ENCODE results near the gene MCEE. TPM values are rescaled to one million over a fixed set of nuclear protein-coding genes. Genes with fewer than 3 reads are reported as not detected.
"Not testable (repeated sequence)": the region's sequence is repeated elsewhere in the genome, so short reads cannot be mapped to it uniquely, and the experiment has no call there.

MCEE gene
- total and polyA plus RNA-seq, 2 of the 4 experiments (the other 2 are of a cell fraction), result 11.1 to 15.0 TPM

GRCh38 chr2:71108091-71108490 is 21.9 kb downstream of the MCEE start:
- Histone ChIP-seq H3K4me3 (ENCODE audit: insufficient read depth, low read depth, low read length) (no peak overlapping the region), H3K79me1 (ENCODE audit: low read depth in 1 of 2, low read length in 2 of 2) (peaks cover 0 to 3% of the 10 kb centered on the region in 2 experiments; a peak in 2 of 4 replicates), H4K8ac (ENCODE audit: low read depth in 2 of 2, low read length in 2 of 2) (no peak overlapping the region), H2AK5ac (ENCODE audit: low read depth, low read length) (no peak overlapping the region), H3K9ac (ENCODE audit: low read depth, low read length) (no peak overlapping the region), H3K9me1 (ENCODE audit: insufficient read depth, low read length) (no peaks in the 10 kb centered on the region), H2BK120ac (ENCODE audit: low read depth, low read length) (no peak overlapping the region), H3K23ac (ENCODE audit: low read depth, low read length) (no peak overlapping the region), H3K36me3 (ENCODE audit: control insufficient read depth, insufficient read depth, low read length) (peaks cover 2% of the 10 kb centered on the region; the same call in 1 of the 2 replicates), H3K14ac (replicated peaks; ENCODE audit: low read depth, low read length) (no peak overlapping the region), H2BK5ac (ENCODE audit: low read depth, low read length, poor library complexity, severe bottlenecking) (no peak overlapping the region), H2AK9ac (replicated peaks; ENCODE audit: low read depth, low read length, poor library complexity) (no peak overlapping the region), H2BK15ac (ENCODE audit: low read depth, low read length) (no peak overlapping the region), H4K91ac (ENCODE audit: insufficient read depth, low read depth, low read length) (no peak overlapping the region), H3K18ac (ENCODE audit: low read depth, low read length) (no peak overlapping the region), H4K20me1 (ENCODE audit: insufficient read depth, low read length) (no peaks in the 10 kb centered on the region), H3K27ac (ENCODE audit: insufficient read depth, low read length) (no peak overlapping the region), H3K27me3 (ENCODE audit: control insufficient read depth, insufficient read depth, low read length) (no peaks in the 10 kb centered on the region), H3K9me3 (ENCODE audit: control insufficient read depth, insufficient read depth, low read length) (peaks cover 3% of the 10 kb centered on the region), H3K4me1 (ENCODE audit: control insufficient read depth, insufficient read depth, low read length) (no peaks in the 10 kb centered on the region), H4K5ac (ENCODE audit: low read depth, low read length) (no peak overlapping the region), H3K4me2 (ENCODE audit: low read depth, low read length) (no peak overlapping the region), H2BK20ac (ENCODE audit: low read depth, low read length) (no peak overlapping the region), H2AFZ (replicated peaks; ENCODE audit: low read length, poor library complexity) (no peak overlapping the region), H3K56ac (ENCODE audit: extremely low read depth, insufficient read depth, low read length) (no peak overlapping the region), H3K4ac (ENCODE audit: low read depth, low read length) (no peak overlapping the region)
- no peak for ATAC-seq (ENCODE audit: low read depth)
- BruUV-seq (replicated peaks), result no TSS peak
- POLR2A ChIA-PET (ENCODE audit: unreplicated experiment), result no interaction called here
- intact Hi-C loops (cut with micrococcal nuclease), result no loop called here
- in situ Hi-C loops (cut with MboI; ENCODE audit: low sequenced_read_pairs), result no loop called here
- dilution Hi-C loops (cut with HindIII; ENCODE audit: low sequenced_read_pairs, unreplicated experiment), result no loop called here
- no peak for TF ChIP-seq CTCF (conservative IDR thresholded peaks at IDR 0.05; ENCODE audit: low read depth, low read length)
- no peak for TF ChIP-seq POLR2A (IDR thresholded peaks at IDR 0.05; ENCODE audit: low read depth, low read length)
- CTCF ChIA-PET, result no interaction called here
- DNase-seq, result no peak
- no CpG with 5 or more reads among the region's 2 CpGs for WGBS, 2 experiments (ENCODE audit: extremely low coverage in 2 of 2, insufficient read length in 1 of 2)

- H3K9ac ChIP-seq (ENCODE audit: low read depth, low read length); H3K27ac ChIP-seq (ENCODE audit: insufficient read depth, low read length); POLR2A ChIA-PET (ENCODE audit: unreplicated experiment); H2BK20ac ChIP-seq (ENCODE audit: low read depth, low read length); H3K18ac ChIP-seq (ENCODE audit: low read depth, low read length); H2AK9ac ChIP-seq (replicated peaks; ENCODE audit: low read depth, low read length, poor library complexity); in situ Hi-C loops (cut with MboI; ENCODE audit: low sequenced_read_pairs); H4K91ac ChIP-seq (ENCODE audit: insufficient read depth, low read depth, low read length); H3K4me1 ChIP-seq (ENCODE audit: control insufficient read depth, insufficient read depth, low read length); H3K9me1 ChIP-seq (ENCODE audit: insufficient read depth, low read length); H3K14ac ChIP-seq (replicated peaks; ENCODE audit: low read depth, low read length); intact Hi-C loops (cut with micrococcal nuclease); H3K4ac ChIP-seq (ENCODE audit: low read depth, low read length); BruUV-seq (replicated peaks); H3K9me3 ChIP-seq (ENCODE audit: control insufficient read depth, insufficient read depth, low read length); H3K56ac ChIP-seq (ENCODE audit: extremely low read depth, insufficient read depth, low read length); H3K36me3 ChIP-seq (ENCODE audit: control insufficient read depth, insufficient read depth, low read length); H4K20me1 ChIP-seq (ENCODE audit: insufficient read depth, low read length); H2AK5ac ChIP-seq (ENCODE audit: low read depth, low read length); CTCF ChIA-PET; H2BK15ac ChIP-seq (ENCODE audit: low read depth, low read length); DNase-seq; H3K4me3 ChIP-seq (ENCODE audit: insufficient read depth, low read depth, low read length); ATAC-seq (ENCODE audit: low read depth); H2BK120ac ChIP-seq (ENCODE audit: low read depth, low read length); H4K5ac ChIP-seq (ENCODE audit: low read depth, low read length); H2AFZ ChIP-seq (replicated peaks; ENCODE audit: low read length, poor library complexity); H3K23ac ChIP-seq (ENCODE audit: low read depth, low read length); H3K27me3 ChIP-seq (ENCODE audit: control insufficient read depth, insufficient read depth, low read length); H4K8ac ChIP-seq (ENCODE audit: low read depth in 2 of 2, low read length in 2 of 2); H2BK5ac ChIP-seq (ENCODE audit: low read depth, low read length, poor library complexity, severe bottlenecking); H3K79me1 ChIP-seq (ENCODE audit: low read depth in 1 of 2, low read length in 2 of 2); H3K4me2 ChIP-seq (ENCODE audit: low read depth, low read length); dilution Hi-C loops (cut with HindIII; ENCODE audit: low sequenced_read_pairs, unreplicated experiment): not testable (repeated sequence)
- no CpG with 5 or more reads among the region's 6 CpGs for WGBS, 2 experiments (ENCODE audit: extremely low coverage in 2 of 2, insufficient read length in 1 of 2)
Observed at GRCh38 chr2:71106463-71106862, 23.6 kb downstream of the MCEE start.

Data from IMR-90 (cell line).